DOHH2 (cell line): Measurements from ENCODE around the gene LHX3.

Source experiments
- H3F3A ChIP-seq: fragments of 200-600 bp; sonication (generic), shearing (Covaris generic); 2 replicates; pipeline ENCODE4 v1.6.0; 2016; ENCODE audit warnings: antibody characterized with exemption, mild to moderate bottlenecking; ENCODE audit not compliant: control insufficient read depth, insufficient read depth
- H3K27ac ChIP-seq: fragments of 200-600 bp; sonication (generic); 2 replicates; pipeline ENCODE4 v1.5.1; 2014; ENCODE audit warnings: low read depth, mild to moderate bottlenecking, low read length, moderate library complexity
- H3K27me3 ChIP-seq: fragments of 200-600 bp; sonication (generic); 2 replicates; pipeline ENCODE4 v1.6.1; 2014; ENCODE audit warnings: mild to moderate bottlenecking, low read length, mixed read lengths; ENCODE audit not compliant: control insufficient read depth
- H3K36me3 ChIP-seq: fragments of 200-600 bp; sonication (generic); 2 replicates; pipeline ENCODE4 v1.6.1; 2014; ENCODE audit warnings: mild to moderate bottlenecking, low read length, moderate library complexity, mixed read lengths; ENCODE audit not compliant: control insufficient read depth
- H3K4me1 ChIP-seq: fragments of 200-600 bp; sonication (generic); 2 replicates; pipeline ENCODE4 v1.6.1; 2014; ENCODE audit warnings: mild to moderate bottlenecking, low read length, mixed read lengths; ENCODE audit not compliant: control insufficient read depth
- H3K4me2 ChIP-seq: fragments of 200-600 bp; sonication (generic); 2 replicates; pipeline ENCODE4 v1.6.0; 2014; ENCODE audit warnings: mild to moderate bottlenecking, low read length, moderate library complexity
- H3K4me3 ChIP-seq: fragments of 200-600 bp; sonication (generic); 2 replicates; pipeline ENCODE4 v1.5.1; 2014; ENCODE audit warnings: mild to moderate bottlenecking, low read length, mixed read lengths
- H3K79me2 ChIP-seq: fragments of 200-600 bp; sonication (generic); 2 replicates; pipeline ENCODE4 v1.6.1; 2014; ENCODE audit warnings: mild to moderate bottlenecking, low read length, mixed read lengths; ENCODE audit not compliant: control insufficient read depth
- H3K9me2 ChIP-seq: fragments of 200-600 bp; sonication (generic); replicated peaks from 2 replicates; pipeline ENCODE4 v1.6.1; 2014; ENCODE audit warnings: mild to moderate bottlenecking, low read length, mixed read lengths; ENCODE audit not compliant: control insufficient read depth
- H3K9me3 ChIP-seq: fragments of 200-600 bp; sonication (generic); 2 replicates; pipeline ENCODE4 v1.6.1; 2014; ENCODE audit warnings: antibody characterized with exemption, low read length, mixed read lengths; ENCODE audit not compliant: control insufficient read depth, insufficient read depth
- H4K20me1 ChIP-seq: fragments of 200-600 bp; sonication (generic); 2 replicates; pipeline ENCODE4 v1.6.0; 2014; ENCODE audit warnings: low read depth, mild to moderate bottlenecking, antibody characterized with exemption, low read length, moderate library complexity; ENCODE audit not compliant: control insufficient read depth, insufficient read depth
- EZH2phosphoT487 ChIP-seq: fragments of 200-600 bp; sonication (generic); IDR thresholded peaks from 2 replicates; pipeline ENCODE4 v1.6.1; 2017; ENCODE audit warnings: borderline replicate concordance, mild to moderate bottlenecking, antibody characterized with exemption, low read length, moderate library complexity, mixed read lengths
- TF ChIP-seq, protein P1 (sequence below): fragments of 200-600 bp; sonication (generic); IDR thresholded peaks from one replicate; pipeline ENCODE4 v1.5.1; 2014; ENCODE audit warnings: antibody characterized with exemption, mild to moderate bottlenecking, low read depth, low read length; ENCODE audit not compliant: poor library complexity, severe bottlenecking

The LHX3 gene

DNA sequence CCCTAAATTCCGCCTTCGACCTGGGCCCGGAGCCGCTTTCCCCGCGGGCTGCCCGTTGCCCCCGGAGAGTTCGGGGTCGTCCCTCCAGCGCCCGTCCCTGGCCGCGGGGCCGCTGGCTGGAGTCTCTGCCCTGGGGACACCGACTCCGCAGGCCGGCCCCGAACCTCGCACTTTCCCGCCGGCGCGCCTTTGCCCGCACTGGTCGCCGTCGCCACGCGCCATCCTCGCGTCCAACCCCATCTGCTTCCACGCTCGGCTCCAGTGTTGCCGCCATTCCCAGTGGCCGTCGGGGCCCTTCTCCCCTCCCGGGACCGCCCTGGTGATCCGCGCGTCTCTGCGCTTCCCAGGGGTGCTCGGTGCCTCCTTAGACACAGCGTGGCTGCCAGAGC is 11.0 kb downstream of the LHX3 start:
- TF ChIP-seq, protein P1, sequence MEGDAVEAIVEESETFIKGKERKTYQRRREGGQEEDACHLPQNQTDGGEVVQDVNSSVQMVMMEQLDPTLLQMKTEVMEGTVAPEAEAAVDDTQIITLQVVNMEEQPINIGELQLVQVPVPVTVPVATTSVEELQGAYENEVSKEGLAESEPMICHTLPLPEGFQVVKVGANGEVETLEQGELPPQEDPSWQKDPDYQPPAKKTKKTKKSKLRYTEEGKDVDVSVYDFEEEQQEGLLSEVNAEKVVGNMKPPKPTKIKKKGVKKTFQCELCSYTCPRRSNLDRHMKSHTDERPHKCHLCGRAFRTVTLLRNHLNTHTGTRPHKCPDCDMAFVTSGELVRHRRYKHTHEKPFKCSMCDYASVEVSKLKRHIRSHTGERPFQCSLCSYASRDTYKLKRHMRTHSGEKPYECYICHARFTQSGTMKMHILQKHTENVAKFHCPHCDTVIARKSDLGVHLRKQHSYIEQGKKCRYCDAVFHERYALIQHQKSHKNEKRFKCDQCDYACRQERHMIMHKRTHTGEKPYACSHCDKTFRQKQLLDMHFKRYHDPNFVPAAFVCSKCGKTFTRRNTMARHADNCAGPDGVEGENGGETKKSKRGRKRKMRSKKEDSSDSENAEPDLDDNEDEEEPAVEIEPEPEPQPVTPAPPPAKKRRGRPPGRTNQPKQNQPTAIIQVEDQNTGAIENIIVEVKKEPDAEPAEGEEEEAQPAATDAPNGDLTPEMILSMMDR: no peak
- TF ChIP-seq EZH2phosphoT487: no peak
- no peaks in the 10 kb centered on the region for H4K20me1 ChIP-seq
- no peaks in the 10 kb centered on the region for H3K36me3 ChIP-seq
- no peak overlapping the region for H3K4me3 ChIP-seq
- no peak overlapping the region for H3K4me2 ChIP-seq
- H3K4me1 ChIP-seq: peaks cover 26% of the 10 kb centered on the region
- peaks cover 20% of the 10 kb centered on the region for H3K27me3 ChIP-seq
- H3K9me3 ChIP-seq: no peaks in the 10 kb centered on the region
- H3K9me2 ChIP-seq: no peaks in the 10 kb centered on the region
- H3K27ac ChIP-seq: no peak overlapping the region
- H3K79me2 ChIP-seq: no peaks in the 10 kb centered on the region
- H3F3A ChIP-seq: no peaks in the 10 kb centered on the region

DNA sequence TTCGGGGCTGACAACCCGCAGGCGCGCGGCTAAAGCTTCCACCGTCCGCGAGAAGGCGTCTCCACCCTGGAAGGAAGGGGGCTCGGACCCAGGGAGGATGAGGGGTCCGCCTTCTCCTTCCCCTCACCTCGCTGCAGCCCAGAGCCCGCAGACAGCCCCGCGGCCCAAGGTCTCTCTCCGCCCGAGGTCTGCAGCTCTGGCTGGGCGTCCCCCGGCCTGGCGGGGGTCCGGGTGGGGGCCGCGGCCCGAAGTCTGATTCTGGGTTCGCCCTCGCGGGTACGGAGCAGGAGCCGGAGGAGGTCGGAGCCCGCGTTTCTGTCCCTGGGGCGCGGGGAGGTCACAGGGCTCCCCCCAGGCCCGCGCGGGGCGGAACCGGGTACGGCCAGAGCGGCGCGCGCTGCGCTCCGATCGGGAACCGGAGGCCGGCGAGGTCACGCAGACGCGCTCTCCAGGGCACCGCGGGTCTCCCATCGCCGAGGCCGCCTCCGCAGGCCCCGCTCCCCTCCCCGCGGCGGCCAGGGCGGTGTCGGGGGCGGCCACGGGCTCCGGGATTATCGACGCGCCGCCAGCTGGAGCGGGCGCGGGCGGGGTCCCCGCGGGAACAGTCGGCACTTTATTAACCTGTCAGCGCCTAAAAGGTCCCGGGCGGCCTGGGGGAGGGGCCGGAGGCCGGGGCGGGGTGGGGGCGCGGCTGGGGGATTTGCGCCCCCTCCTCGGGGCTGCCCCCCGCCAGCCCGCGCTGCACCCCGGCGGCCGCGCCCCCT is 11.6 kb downstream of the LHX3 start:
- Histone ChIP-seq H3K36me3 (no peaks in the 10 kb centered on the region), H3K9me3 (no peaks in the 10 kb centered on the region), H4K20me1 (no peaks in the 10 kb centered on the region), H3K9me2 (no peaks in the 10 kb centered on the region), H3F3A (no peaks in the 10 kb centered on the region), H3K79me2 (no peaks in the 10 kb centered on the region), H3K4me3 (no peak overlapping the region), H3K27ac (no peak overlapping the region), H3K4me2 (no peak overlapping the region), H3K4me1 (peaks cover 26% of the 10 kb centered on the region), H3K27me3 (peaks cover 20% of the 10 kb centered on the region)
- TF ChIP-seq, protein P1: no peak
- no peak for TF ChIP-seq EZH2phosphoT487

DNA sequence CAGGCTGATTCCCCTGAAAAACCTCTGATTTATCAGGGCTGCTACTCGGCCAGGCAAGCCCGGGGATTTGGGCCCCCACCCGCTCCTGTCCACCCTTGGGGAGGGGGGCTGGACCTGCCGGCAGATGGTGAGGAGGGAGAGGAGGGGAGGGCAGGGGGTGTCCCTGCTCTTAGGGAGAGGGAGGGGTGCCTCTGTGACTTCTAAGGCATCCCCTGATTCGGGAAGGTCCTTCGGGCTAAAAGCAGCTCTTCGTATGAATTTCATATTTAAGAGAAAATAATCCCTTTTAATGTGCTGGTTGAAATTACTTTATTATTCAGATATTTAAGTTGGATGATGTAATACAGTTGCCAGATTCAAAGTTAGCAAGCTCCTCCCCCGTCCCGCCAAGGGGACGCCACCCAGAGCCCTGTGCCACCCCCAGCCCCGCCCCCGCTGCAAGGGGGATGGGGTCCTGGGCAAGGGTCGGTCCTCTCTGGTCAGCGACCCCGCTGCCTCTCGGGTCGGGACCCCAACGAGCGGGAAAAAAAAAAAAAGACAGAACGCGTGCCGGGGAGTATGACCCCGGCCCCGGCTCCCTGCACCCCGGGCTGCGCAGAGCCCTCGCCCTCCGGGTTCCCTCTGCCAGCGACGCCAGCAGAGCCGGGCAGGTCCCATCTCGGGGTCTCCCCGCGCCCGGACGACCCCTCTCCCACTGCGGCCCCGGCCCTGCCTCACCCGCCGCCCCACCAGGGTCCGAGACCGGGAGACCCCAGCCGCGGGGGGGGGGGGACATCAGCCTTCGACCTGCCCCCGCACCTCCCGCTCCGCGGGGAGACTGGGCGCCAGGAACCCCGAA is 12.4 kb downstream of the LHX3 start:
- H3K4me2 ChIP-seq: no peak overlapping the region
- H4K20me1 ChIP-seq: no peaks in the 10 kb centered on the region
- no peak overlapping the region for H3K27ac ChIP-seq
- no peaks in the 10 kb centered on the region for H3F3A ChIP-seq
- H3K4me1 ChIP-seq: peaks cover 19% of the 10 kb centered on the region
- H3K27me3 ChIP-seq: peaks cover 20% of the 10 kb centered on the region
- no peaks in the 10 kb centered on the region for H3K36me3 ChIP-seq
- TF ChIP-seq, protein P1: no peak
- no peak for TF ChIP-seq EZH2phosphoT487
- no peaks in the 10 kb centered on the region for H3K79me2 ChIP-seq
- no peaks in the 10 kb centered on the region for H3K9me3 ChIP-seq
- no peaks in the 10 kb centered on the region for H3K9me2 ChIP-seq
- H3K4me3 ChIP-seq: no peak overlapping the region
